Natural killer cell (primary cell): ENCODE results near the gene REV1. TPM values are rescaled to one million over a fixed set of nuclear protein-coding genes. Genes with fewer than 3 reads are reported as not detected.

Source experiments
- ATAC-seq, 3 donors: fragments of 150-1000 bp in 2 of 3; fragments of 200-7000 bp in 1 of 3; cut with Tn5 transposase; 1 replicate in 1 of 3; 2 replicates in 2 of 3; pipeline ENCODE4 v1.10.0; 2021; ENCODE audit warnings: mild to moderate bottlenecking in 2 of 3, moderate library complexity in 2 of 3
- DNase-seq, 2 donors: peaks; one replicate each; pipeline versions ENCODE4 v3.0.0 to v3.0.0-alpha.2; 2013 to 2021; ENCODE audit warnings: mixed read lengths in 1 of 2
- H3K27ac ChIP-seq: one replicate; pipeline ENCODE4 v1.5.1; 2013; ENCODE audit warnings: mild to moderate bottlenecking, low read length
- H3K27me3 ChIP-seq: one replicate; pipeline ENCODE4 v1.6.1; 2013; ENCODE audit warnings: low read length; ENCODE audit not compliant: control insufficient read depth, insufficient read depth
- H3K36me3 ChIP-seq: one replicate; pipeline ENCODE4 v1.6.1; 2013; ENCODE audit warnings: low read length; ENCODE audit not compliant: control insufficient read depth, insufficient read depth
- H3K4me1 ChIP-seq: one replicate; pipeline ENCODE4 v1.6.1; 2013; ENCODE audit warnings: low read length; ENCODE audit not compliant: control insufficient read depth, insufficient read depth
- H3K4me3 ChIP-seq: one replicate; pipeline ENCODE4 v1.5.1; 2013; ENCODE audit warnings: low read length
- H3K9me3 ChIP-seq: one replicate; pipeline ENCODE4 v1.6.1; 2013; ENCODE audit warnings: low read length; ENCODE audit not compliant: control insufficient read depth, insufficient read depth
- H3K27ac Mint-ChIP-seq, 2 donors: one replicate each; pipeline ENCODE4 v1.8.0; 2022; ENCODE audit warnings: mild to moderate bottlenecking in 2 of 2, mixed read lengths in 2 of 2, moderate library complexity in 1 of 2
- H3K27me3 Mint-ChIP-seq, 2 donors: one replicate each; pipeline ENCODE4 v1.8.0; 2022; ENCODE audit warnings: low read depth in 2 of 2, mixed read lengths in 2 of 2
- H3K36me3 Mint-ChIP-seq: one replicate; pipeline ENCODE4 v1.8.0; 2022; ENCODE audit warnings: mixed read lengths
- H3K4me1 Mint-ChIP-seq, 2 donors: one replicate each; pipeline ENCODE4 v1.8.0; 2022; ENCODE audit warnings: mixed read lengths in 2 of 2
- H3K4me3 Mint-ChIP-seq: one replicate; pipeline ENCODE4 v1.8.0; 2022; ENCODE audit warnings: mild to moderate bottlenecking, moderate library complexity, mixed read lengths
- H3K9me3 Mint-ChIP-seq, 2 donors: one replicate each; pipeline ENCODE4 v1.8.0; 2022; ENCODE audit warnings: mixed read lengths in 2 of 2
- CTCF ChIP-seq: fragments of 200-600 bp; IDR thresholded peaks from one replicate; pipeline ENCODE4 v1.8.0; 2022; ENCODE audit warnings: antibody characterized with exemption
- WGBS: methylation state at CpG from one replicate; pipeline ENCODE4 v1.1.7; 2013; ENCODE audit warnings: missing lambda C conversion rate; ENCODE audit not compliant: insufficient coverage; 5-methylcytosine and 5-hydroxymethylcytosine counted together
- intact Hi-C: fragments of 100-400 bp; cut with micrococcal nuclease; formaldehyde crosslinking; loops from one replicate; pipeline ENCODE4 v1.14.2; 2022
- total RNA-seq, 4 donors: library from RNA; stranded (reverse); fragments of 120-200 nt in 1 of 4; gene quantifications; one replicate each; pipeline versions ENCODE4 v1.2.3 to v1.2.4, GENCODE V29; 2013 to 2022

REV1 gene
- total RNA-seq, 3 donors from 2014 or later (not counting 1 experiment from before 2014, with no cell fraction given) = 34.7 to 49.1 (median 38.5) TPM

GRCh38 chr2:99433340-99433739, 56.5 kb downstream of the REV1 start:
- H3K27ac Mint-ChIP-seq = no peak overlapping the region
- H3K36me3 ChIP-seq = peaks cover 15% of the 10 kb centered on the region
- no peaks in the 10 kb centered on the region for H3K9me3 Mint-ChIP-seq
- DNase-seq (no peak), ATAC-seq (no peak)
- no peaks in the 10 kb centered on the region for H3K9me3 ChIP-seq
- no peaks in the 10 kb centered on the region for H3K36me3 Mint-ChIP-seq
- no peaks in the 10 kb centered on the region for H3K27me3 Mint-ChIP-seq
- H3K4me1 ChIP-seq = no peaks in the 10 kb centered on the region
- no peak for TF ChIP-seq CTCF
- WGBS = 84% methylated on average over 2 of the region's 2 CpGs
- H3K27me3 ChIP-seq = no peaks in the 10 kb centered on the region
- intact Hi-C loops = no loop called here
- peaks cover 14 to 24% of the 10 kb centered on the region in 2 donors for H3K4me1 Mint-ChIP-seq
- H3K27ac ChIP-seq = no peak overlapping the region
- no peak overlapping the region for H3K4me3 Mint-ChIP-seq
- no peak overlapping the region for H3K4me3 ChIP-seq

- Mint-ChIP-seq H3K4me3 (no peak overlapping the region), H3K27ac (peak overlapping the region in 1 of 2 donors; percentile 18), H3K27me3 (no peaks in the 10 kb centered on the region), H3K9me3 (no peaks in the 10 kb centered on the region), H3K36me3 (no peaks in the 10 kb centered on the region), H3K4me1 (peaks cover 14 to 24% of the 10 kb centered on the region in 2 donors)
- H3K27me3 ChIP-seq = no peaks in the 10 kb centered on the region
- H3K36me3 ChIP-seq = peaks cover 19% of the 10 kb centered on the region
- DNase-seq = no peak
- H3K27ac ChIP-seq = no peak overlapping the region
- no peak for ATAC-seq
- H3K4me1 ChIP-seq = no peaks in the 10 kb centered on the region
- H3K4me3 ChIP-seq = no peak overlapping the region
- no peaks in the 10 kb centered on the region for H3K9me3 ChIP-seq
- no peak for TF ChIP-seq CTCF
- WGBS = 95% methylated on average over 11 of the region's 12 CpGs
- intact Hi-C loops = no loop called here
Observed at GRCh38 chr2:99431587-99432275, 58.1 kb downstream of the REV1 start.

- intact Hi-C loops = no loop called here
- Mint-ChIP-seq H3K27me3 (no peaks in the 10 kb centered on the region), H3K9me3 (no peaks in the 10 kb centered on the region), H3K4me3 (no peak overlapping the region), H3K36me3 (no peaks in the 10 kb centered on the region), H3K4me1 (peaks cover 14 to 24% of the 10 kb centered on the region in 2 donors), H3K27ac (peak overlapping the region; percentile 61 to 69)
- no peaks in the 10 kb centered on the region for H3K9me3 ChIP-seq
- no peaks in the 10 kb centered on the region for H3K4me1 ChIP-seq
- ATAC-seq (peak in 1 of 3 donors; percentile 24), DNase-seq (no peak)
- H3K36me3 ChIP-seq = peaks cover 24% of the 10 kb centered on the region
- no peak overlapping the region for H3K4me3 ChIP-seq
- WGBS = 55% methylated on average over 3 of the region's 4 CpGs
- no peak overlapping the region for H3K27ac ChIP-seq
- H3K27me3 ChIP-seq = no peaks in the 10 kb centered on the region
- TF ChIP-seq CTCF = no peak
Observed at GRCh38 chr2:99430614-99431291, 59.1 kb downstream of the REV1 start.
